Motor neuron (in vitro differentiated cells): ENCODE data around the gene XPNPEP2. TPM values are rescaled to one million over a fixed set of nuclear protein-coding genes. Genes with fewer than 3 reads are reported as not detected.
A peak's percentile ranks its signal among the peaks of the same experiment; 100 is the strongest.

ENCODE experiments used
- ATAC-seq, 8 experiments: fragments of 200-7000 bp; cut with Tn5 transposase; replicated peaks in 6 of 8; 2 replicates each; pipeline ENCODE4 v1.8.0; 2021; ENCODE audit warnings: mild to moderate bottlenecking in 8 of 8, moderate library complexity in 8 of 8
- H3K27ac ChIP-seq, 2 donors: fragments of 250-450 bp; sonication (Bioruptor Pico); 2 replicates each; pipeline ENCODE4 v1.9.0; 2021; ENCODE audit warnings: antibody characterized with exemption in 2 of 2, mild to moderate bottlenecking in 2 of 2, moderate library complexity in 1 of 2
- H3K4me1 ChIP-seq, 2 donors: fragments of 250-450 bp; sonication (Bioruptor Pico); replicated peaks in 1 of 2; 2 replicates each; pipeline ENCODE4 v1.6.1; 2021; ENCODE audit warnings: antibody characterized with exemption in 2 of 2, mild to moderate bottlenecking in 2 of 2, moderate library complexity in 1 of 2
- H3K4me3 ChIP-seq, 5 donors: fragments of 250-450 bp; sonication (Bioruptor Pico); 2 replicates each; pipeline ENCODE4 v1.9.0; 2021; ENCODE audit warnings: antibody characterized with exemption in 5 of 5, mild to moderate bottlenecking in 5 of 5, moderate library complexity in 4 of 5
- WGBS, 10 experiments: fragments of 450-650 bp; shearing (Covaris generic); methylation state at CpG; one replicate each; pipeline ENCODE4 v1.0.0; 2022; 5-methylcytosine and 5-hydroxymethylcytosine counted together
- in situ Hi-C, 9 experiments: fragments of 400-800 bp; cut with MboI; loops; one replicate each; pipeline ENCODE4 v1.15.0; 2021; ENCODE audit warnings: low sequenced_read_pairs in 9 of 9, low pct_unique_long_range_greater_than_20kb in 2 of 9; ENCODE audit not compliant: unreplicated experiment in 9 of 9
- total RNA-seq, 8 experiments: library from RNA; unstranded; fragments of 300-600 nt; gene quantifications; 2 replicates each; pipeline versions ENCODE4 v1.2.3 to v1.2.4, GENCODE V29; 2022

Gene XPNPEP2
- total RNA-seq, 8 experiments from 2014 or later = 0.08 to 48.9 (median 0.71) TPM; not detected in 3

- 13 to 100% (median 72%) methylated on average over 1 to 2 of the region's 2 CpGs; no CpG with 5 or more reads in 4 of the 10 experiments for WGBS, 10 experiments
Observed at GRCh38 chrX:129808158-129808828, 69.5 kb downstream of the XPNPEP2 start.

GRCh38 chrX:129808829-129809796 is 70.3 kb downstream of the XPNPEP2 start:
- Histone ChIP-seq H3K4me1 (no peaks in the 10 kb centered on the region), H3K4me3 (no peak overlapping the region), H3K27ac (no peak overlapping the region)
- in situ Hi-C loops = no loop called here
- 0 to 100% (median 47%) methylated on average over 1 to 3 of the region's 7 CpGs; no CpG with 5 or more reads in 3 of the 10 experiments for whole genome bisulfite sequencing, 10 experiments
- peak in 2 of 8 experiments; percentile 66 to 72 for ATAC-seq

More at GRCh38 chrX:129808158-129808828, 69.5 kb downstream of the XPNPEP2 start:
- in situ Hi-C loops = no loop called here
- Histone ChIP-seq H3K4me3 (no peak overlapping the region), H3K4me1 (no peaks in the 10 kb centered on the region), H3K27ac (no peak overlapping the region)
- ATAC-seq = no peak

- in situ Hi-C loops = no loop called here
- Histone ChIP-seq H3K4me3 (no peak overlapping the region), H3K4me1 (no peaks in the 10 kb centered on the region), H3K27ac (no peak overlapping the region)
- peak in 3 of 8 experiments; percentile 49 to 85 (median 76) for ATAC-seq
- 20 to 100% (median 80%) methylated on average over 1 to 4 of the region's 6 CpGs; no CpG with 5 or more reads in 3 of the 10 experiments for WGBS, 10 experiments
Observed at GRCh38 chrX:129813662-129814368, 75.0 kb downstream of the XPNPEP2 start.

- H3K4me1 ChIP-seq = no peaks in the 10 kb centered on the region
- H3K27ac ChIP-seq = no peak overlapping the region
- ATAC-seq = peak in 1 of 8 experiments; percentile 70
- in situ Hi-C loops = no loop called here
- WGBS, 10 experiments = 80% methylated on average over 1 of the region's 2 CpGs; no CpG with 5 or more reads in 9 of the 10 experiments
- H3K4me3 ChIP-seq = no peak overlapping the region
Observed at GRCh38 chrX:129818123-129818522, 79.3 kb downstream of the XPNPEP2 start.

Other genes with a start within 250 kb of the XPNPEP2 start
- 10 to 100 TPM; 27.6 to 68.7 (median 40.6) TPM for gene SMARCA1, start 215.5 kb upstream of the XPNPEP2 start, total RNA-seq
- gene OCRL, start 198.7 kb upstream of the XPNPEP2 start, total RNA-seq = 10 to 100 TPM; 12.7 to 22.3 (median 18.5) TPM
- gene APLN, start 84.0 kb upstream of the XPNPEP2 start, total RNA-seq = 1 to 10 TPM in 4 of 8 experiments, under 1 TPM in 3, not detected in 1; 0.21 to 2.4 (median 1.1) TPM
- under 1 TPM in 5 of 8 experiments, not detected in 3; 0.15 to 0.35 (median 0.24) TPM for gene SASH3, start 41.0 kb downstream of the XPNPEP2 start, total RNA-seq
- 10 to 100 TPM in 7 of 8 experiments, 1 to 10 TPM in 1; 9.3 to 30.0 (median 18.7) TPM for gene ZDHHC9, start 104.9 kb downstream of the XPNPEP2 start, total RNA-seq
- 10 to 100 TPM; 10.2 to 38.1 (median 19.7) TPM for gene UTP14A, start 167.2 kb downstream of the XPNPEP2 start, total RNA-seq
- gene BCORL1, start 243.7 kb downstream of the XPNPEP2 start, total RNA-seq = 10 to 100 TPM in 1 of 8 experiments, 1 to 10 TPM in 7; 1.7 to 13.3 (median 5.9) TPM